ENCODE measurements around the gene FAM234B. TPM values are rescaled to one million over a fixed set of nuclear protein-coding genes. Genes with fewer than 3 reads are reported as not detected.
"Not testable (repeated sequence)": the region's sequence is repeated elsewhere in the genome, so short reads cannot be mapped to it uniquely, and the experiment has no call there.

Gene FAM234B
- total RNA-seq, 1 experiment from 2014 or later, result 7.5 TPM

DNA sequence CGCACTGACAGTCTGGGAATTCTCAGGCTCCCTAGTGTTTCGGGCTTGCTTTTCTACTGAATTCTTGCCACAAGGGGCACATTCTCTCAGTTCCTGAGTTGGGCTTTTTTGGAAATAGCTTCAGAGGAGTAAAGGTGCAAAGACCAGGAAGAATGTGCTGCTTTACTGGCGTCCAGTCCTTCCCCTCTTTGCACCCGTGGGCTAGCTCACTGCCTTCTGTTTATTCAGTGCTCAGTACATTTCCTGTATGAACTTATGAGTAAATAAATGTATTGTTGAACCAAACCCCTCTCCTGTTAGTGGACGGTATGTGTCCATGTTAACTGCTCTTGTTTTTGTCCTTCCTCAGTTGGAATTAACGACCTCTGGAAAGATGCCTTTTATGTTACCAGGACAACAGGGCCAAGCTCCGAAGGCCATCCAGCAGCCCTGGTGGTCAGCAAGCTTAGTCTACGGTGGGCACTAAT is 35.3 kb downstream of the FAM234B start:
- intact Hi-C loops (cut with micrococcal nuclease; ENCODE audit: unreplicated experiment), result no loop called here
- H3K27me3 ChIP-seq (ENCODE audit: insufficient read depth, low read depth), result no peaks in the 10 kb centered on the region
- no peak overlapping the region for H3K4me3 ChIP-seq
- H2AFZ ChIP-seq, result no peak overlapping the region
- no TSS peak for BruUV-seq (replicated peaks)
- no peaks in the 10 kb centered on the region for H3F3A ChIP-seq (ENCODE audit: insufficient read depth, low read depth)
- TF ChIP-seq EZH2 (IDR thresholded peaks at IDR 0.05; ENCODE audit: low read depth), result no peak
- TF ChIP-seq, protein P1, sequence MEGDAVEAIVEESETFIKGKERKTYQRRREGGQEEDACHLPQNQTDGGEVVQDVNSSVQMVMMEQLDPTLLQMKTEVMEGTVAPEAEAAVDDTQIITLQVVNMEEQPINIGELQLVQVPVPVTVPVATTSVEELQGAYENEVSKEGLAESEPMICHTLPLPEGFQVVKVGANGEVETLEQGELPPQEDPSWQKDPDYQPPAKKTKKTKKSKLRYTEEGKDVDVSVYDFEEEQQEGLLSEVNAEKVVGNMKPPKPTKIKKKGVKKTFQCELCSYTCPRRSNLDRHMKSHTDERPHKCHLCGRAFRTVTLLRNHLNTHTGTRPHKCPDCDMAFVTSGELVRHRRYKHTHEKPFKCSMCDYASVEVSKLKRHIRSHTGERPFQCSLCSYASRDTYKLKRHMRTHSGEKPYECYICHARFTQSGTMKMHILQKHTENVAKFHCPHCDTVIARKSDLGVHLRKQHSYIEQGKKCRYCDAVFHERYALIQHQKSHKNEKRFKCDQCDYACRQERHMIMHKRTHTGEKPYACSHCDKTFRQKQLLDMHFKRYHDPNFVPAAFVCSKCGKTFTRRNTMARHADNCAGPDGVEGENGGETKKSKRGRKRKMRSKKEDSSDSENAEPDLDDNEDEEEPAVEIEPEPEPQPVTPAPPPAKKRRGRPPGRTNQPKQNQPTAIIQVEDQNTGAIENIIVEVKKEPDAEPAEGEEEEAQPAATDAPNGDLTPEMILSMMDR (conservative IDR thresholded peaks at IDR 0.05), result no peak
- H3K4me1 ChIP-seq (replicated peaks; ENCODE audit: insufficient read depth), result no peaks in the 10 kb centered on the region
- H3K9me3 ChIP-seq (ENCODE audit: insufficient read depth, low read depth), result no peaks in the 10 kb centered on the region; the same call in 1 of the 2 replicates
- H3K9me2 ChIP-seq (ENCODE audit: insufficient read depth), result no peaks in the 10 kb centered on the region
- POLR2A ChIA-PET (ENCODE audit: unreplicated experiment), result no interaction called here
- H4K20me1 ChIP-seq (ENCODE audit: insufficient read depth), result no peaks in the 10 kb centered on the region
- H3K4me2 ChIP-seq, result no peak overlapping the region
- H3K36me3 ChIP-seq (ENCODE audit: low read depth), result no peaks in the 10 kb centered on the region
- CTCF ChIA-PET, result no interaction called here
- peak in 1 of 2 experiments; percentile 33 for DNase-seq
- no peaks in the 10 kb centered on the region for H3K79me2 ChIP-seq (ENCODE audit: low read depth)
- H3K27ac ChIP-seq, result no peak overlapping the region

DNA sequence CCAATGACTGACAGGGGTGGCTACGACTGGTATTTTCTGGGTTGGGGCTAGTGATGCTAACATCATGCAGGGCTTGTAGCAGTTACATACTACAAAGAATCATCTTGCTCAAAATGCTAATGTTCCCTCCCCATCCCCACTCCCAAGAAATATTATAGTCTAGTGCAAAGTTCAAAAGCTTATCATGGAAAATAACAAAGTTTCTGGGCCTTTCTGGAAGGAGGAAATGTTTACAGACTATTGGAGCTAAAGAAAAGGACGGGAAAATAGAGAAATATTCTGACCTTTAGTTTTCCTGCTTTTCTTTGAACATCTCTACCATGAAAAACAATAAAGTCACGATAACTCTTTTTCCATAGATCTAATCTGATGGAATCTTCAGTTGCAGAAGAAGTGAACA is 36.1 kb downstream of the FAM234B start:
- Histone ChIP-seq H3K9me2 (ENCODE audit: insufficient read depth) (no peaks in the 10 kb centered on the region), H3K27me3 (ENCODE audit: insufficient read depth, low read depth) (no peaks in the 10 kb centered on the region), H4K20me1 (ENCODE audit: insufficient read depth) (no peaks in the 10 kb centered on the region), H3K4me3 (no peak overlapping the region), H3F3A (ENCODE audit: insufficient read depth, low read depth) (no peaks in the 10 kb centered on the region), H3K4me2 (no peak overlapping the region), H3K27ac (no peak overlapping the region), H3K36me3 (ENCODE audit: low read depth) (no peaks in the 10 kb centered on the region), H2AFZ (no peak overlapping the region), H3K9me3 (ENCODE audit: insufficient read depth, low read depth) (no peaks in the 10 kb centered on the region; the same call in 1 of the 2 replicates), H3K79me2 (ENCODE audit: low read depth) (no peaks in the 10 kb centered on the region), H3K4me1 (replicated peaks; ENCODE audit: insufficient read depth) (no peaks in the 10 kb centered on the region)
- intact Hi-C loops (cut with micrococcal nuclease; ENCODE audit: unreplicated experiment), result no loop called here
- DNase-seq, result no peak
- ChIA-PET CTCF (no interaction called here), POLR2A (ENCODE audit: unreplicated experiment) (no interaction called here)
- BruUV-seq (replicated peaks), result no TSS peak
- TF ChIP-seq EZH2 (IDR thresholded peaks at IDR 0.05; ENCODE audit: low read depth), result no peak
- TF ChIP-seq, protein P1 (conservative IDR thresholded peaks at IDR 0.05), result no peak

DNA sequence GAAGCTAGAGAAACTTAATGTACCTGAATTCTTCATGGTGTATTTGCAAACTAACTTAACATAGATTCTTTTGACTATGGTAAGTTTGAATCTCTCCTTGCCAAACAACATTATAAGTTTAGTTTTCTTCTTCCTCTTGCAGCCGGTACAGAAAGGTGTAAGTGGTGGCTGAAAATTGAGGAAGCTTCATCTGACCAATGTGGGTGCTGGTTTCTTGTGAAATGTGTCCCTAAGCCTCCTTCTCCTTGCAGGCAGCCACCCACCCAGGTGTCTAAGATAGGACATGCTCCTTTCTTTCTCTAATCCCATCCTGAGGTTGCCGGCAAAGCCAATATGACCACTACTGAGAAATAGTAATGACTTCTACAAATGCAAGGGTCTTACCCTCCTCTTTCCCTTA is 38.7 kb downstream of the FAM234B start:
- Histone ChIP-seq H2AFZ (no peak overlapping the region), H3K79me2 (ENCODE audit: low read depth) (no peaks in the 10 kb centered on the region), H3K36me3 (ENCODE audit: low read depth) (no peaks in the 10 kb centered on the region), H4K20me1 (ENCODE audit: insufficient read depth) (no peaks in the 10 kb centered on the region), H3K27ac (no peak overlapping the region), H3K27me3 (ENCODE audit: insufficient read depth, low read depth) (no peaks in the 10 kb centered on the region), H3K9me2 (ENCODE audit: insufficient read depth) (no peaks in the 10 kb centered on the region), H3K4me1 (replicated peaks; ENCODE audit: insufficient read depth) (no peaks in the 10 kb centered on the region), H3K9me3 (ENCODE audit: insufficient read depth, low read depth) (no peaks in the 10 kb centered on the region; the same call in 1 of the 2 replicates), H3K4me3 (no peak overlapping the region), H3K4me2 (no peak overlapping the region), H3F3A (ENCODE audit: insufficient read depth, low read depth) (no peaks in the 10 kb centered on the region)
- TF ChIP-seq, protein P1 (conservative IDR thresholded peaks at IDR 0.05), result no peak
- no peak for TF ChIP-seq EZH2 (IDR thresholded peaks at IDR 0.05; ENCODE audit: low read depth)
- DNase-seq, result no peak
- BruUV-seq (replicated peaks), result no TSS peak
- intact Hi-C loops (cut with micrococcal nuclease; ENCODE audit: unreplicated experiment), result no loop called here
- POLR2A ChIA-PET (ENCODE audit: unreplicated experiment), result no interaction called here
- CTCF ChIA-PET, result no interaction called here

DNA sequence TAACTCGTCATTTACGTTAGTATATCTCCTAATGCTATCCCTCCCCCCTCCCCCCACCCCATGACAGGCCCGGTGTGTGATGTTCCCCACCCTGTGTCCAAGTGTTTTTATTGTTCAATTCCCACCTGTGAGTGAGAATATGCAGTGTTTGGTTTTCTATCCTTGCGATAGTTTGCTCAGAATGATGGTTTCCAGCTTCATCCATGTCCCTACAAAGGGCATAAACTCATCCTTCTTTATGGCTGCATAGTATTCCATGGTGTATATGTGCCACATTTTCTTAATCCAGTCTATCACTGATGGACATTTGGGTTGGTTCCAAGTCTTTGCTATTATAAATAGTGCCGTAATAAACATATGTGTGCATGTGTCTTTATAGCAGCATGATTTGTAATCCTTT is 39.5 kb downstream of the FAM234B start:
- POLR2A ChIA-PET (ENCODE audit: unreplicated experiment); BruUV-seq (replicated peaks); H3K4me3 ChIP-seq; H2AFZ ChIP-seq; H3K4me2 ChIP-seq; H3K27me3 ChIP-seq (ENCODE audit: insufficient read depth, low read depth); H3F3A ChIP-seq (ENCODE audit: insufficient read depth, low read depth); intact Hi-C loops (cut with micrococcal nuclease; ENCODE audit: unreplicated experiment); H3K9me2 ChIP-seq (ENCODE audit: insufficient read depth); DNase-seq; H3K27ac ChIP-seq; H3K79me2 ChIP-seq (ENCODE audit: low read depth); H3K4me1 ChIP-seq (replicated peaks; ENCODE audit: insufficient read depth); H4K20me1 ChIP-seq (ENCODE audit: insufficient read depth); H3K9me3 ChIP-seq (ENCODE audit: insufficient read depth, low read depth); CTCF ChIA-PET; H3K36me3 ChIP-seq (ENCODE audit: low read depth): not testable (repeated sequence)
